Calu3 (cell line): ENCODE data around the gene OPALIN. TPM values are rescaled to one million over a fixed set of nuclear protein-coding genes. Genes with fewer than 3 reads are reported as not detected.

Experiments used
- BruUV-seq: library from RNA; stranded (reverse); fragments of 400-500 nt; replicated peaks from 2 replicates; lab custom pipeline; 2021; lab: Mats Ljungman, UMichigan
- CTCF ChIA-PET: fragments of 300-600 bp; sonication (Branson Sonifier 250); formaldehyde crosslinking; loops from one replicate; lab custom pipeline; 2022; ENCODE audit warnings: antibody characterized with exemption; lab: Charles Lee
- DNase-seq: peaks from one replicate; pipeline ENCODE4 v3.0.0; 2022
- H3K27ac Mint-ChIP-seq: one replicate; pipeline ENCODE4 v1.8.0; 2022; ENCODE audit warnings: mixed read lengths; ENCODE audit not compliant: unreplicated experiment
- H3K27me3 Mint-ChIP-seq: one replicate; pipeline ENCODE4 v1.8.0; 2022; ENCODE audit warnings: mixed read lengths; ENCODE audit not compliant: unreplicated experiment
- H3K36me3 Mint-ChIP-seq: one replicate; pipeline ENCODE4 v1.8.0; 2022; ENCODE audit warnings: mild to moderate bottlenecking, moderate library complexity, mixed read lengths; ENCODE audit not compliant: insufficient read depth, unreplicated experiment
- H3K4me1 Mint-ChIP-seq: one replicate; pipeline ENCODE4 v1.8.0; 2022; ENCODE audit warnings: mild to moderate bottlenecking, low read depth, mixed read lengths; ENCODE audit not compliant: unreplicated experiment
- H3K4me3 Mint-ChIP-seq: one replicate; pipeline ENCODE4 v1.8.0; 2022; ENCODE audit warnings: mild to moderate bottlenecking, low read depth, moderate library complexity, mixed read lengths; ENCODE audit not compliant: unreplicated experiment
- H3K9me3 Mint-ChIP-seq: one replicate; pipeline ENCODE4 v1.8.0; 2022; ENCODE audit warnings: low read depth, mixed read lengths; ENCODE audit not compliant: unreplicated experiment
- CTCF ChIP-seq: fragments of 200-600 bp; IDR thresholded peaks from one replicate; pipeline ENCODE4 v1.8.0; 2022; ENCODE audit warnings: antibody characterized with exemption; ENCODE audit not compliant: unreplicated experiment
- intact Hi-C: fragments of 100-400 bp; cut with micrococcal nuclease; formaldehyde crosslinking; loops from one replicate; pipeline ENCODE4 v1.10.0; 2022; ENCODE audit not compliant: unreplicated experiment
- total RNA-seq: library from RNA; stranded (reverse); gene quantifications from 2 replicates; pipeline ENCODE4 v1.2.3, GENCODE V29; 2022

OPALIN gene
- total RNA-seq, 1 experiment from 2014 or later = not detected

GRCh38 chr10:96365571-96365970, 6.8 kb upstream of the OPALIN start:
- Mint-ChIP-seq H3K4me1 (no peaks in the 10 kb centered on the region), H3K27ac (no peak overlapping the region), H3K9me3 (no peaks in the 10 kb centered on the region), H3K4me3 (no peak overlapping the region), H3K27me3 (peaks cover 21% of the 10 kb centered on the region), H3K36me3 (peaks cover 5% of the 10 kb centered on the region)
- intact Hi-C loops = no loop called here
- TF ChIP-seq CTCF = no peak
- DNase-seq = no peak
- no TSS peak for BruUV-seq
- CTCF ChIA-PET = interaction anchor here (1.3 kb wide), 1 partner anchor 10 kb away, joined by 5 read pairs; no protein-coding TSS in a partner anchor

DNA sequence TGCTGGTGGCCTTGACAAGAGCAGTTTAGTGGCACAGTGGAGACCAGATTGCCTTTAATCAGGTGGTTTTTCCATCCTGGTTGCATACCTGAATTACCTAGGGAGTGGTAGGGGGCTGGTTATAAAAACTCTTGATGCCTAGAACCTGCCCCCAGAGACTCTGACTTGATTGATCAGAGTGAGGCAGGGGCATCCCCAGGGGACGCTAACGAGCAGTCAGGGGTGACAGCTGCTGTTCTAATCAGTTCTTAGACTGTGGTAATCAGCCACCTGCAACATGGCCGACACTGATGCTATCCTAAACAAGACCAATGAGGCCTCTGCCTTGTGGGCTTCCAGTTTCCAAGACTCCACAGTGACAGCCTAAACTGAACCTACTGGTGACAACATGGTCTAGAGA, 2.0 kb upstream of the OPALIN start:
- DNase-seq = no peak
- Mint-ChIP-seq H3K9me3 (no peaks in the 10 kb centered on the region), H3K36me3 (no peaks in the 10 kb centered on the region), H3K4me3 (no peak overlapping the region), H3K27ac (no peak overlapping the region), H3K4me1 (no peaks in the 10 kb centered on the region), H3K27me3 (peaks cover 61% of the 10 kb centered on the region)
- BruUV-seq = no TSS peak
- intact Hi-C loops = no loop called here
- TF ChIP-seq CTCF = no peak
- CTCF ChIA-PET = no interaction called here

DNA sequence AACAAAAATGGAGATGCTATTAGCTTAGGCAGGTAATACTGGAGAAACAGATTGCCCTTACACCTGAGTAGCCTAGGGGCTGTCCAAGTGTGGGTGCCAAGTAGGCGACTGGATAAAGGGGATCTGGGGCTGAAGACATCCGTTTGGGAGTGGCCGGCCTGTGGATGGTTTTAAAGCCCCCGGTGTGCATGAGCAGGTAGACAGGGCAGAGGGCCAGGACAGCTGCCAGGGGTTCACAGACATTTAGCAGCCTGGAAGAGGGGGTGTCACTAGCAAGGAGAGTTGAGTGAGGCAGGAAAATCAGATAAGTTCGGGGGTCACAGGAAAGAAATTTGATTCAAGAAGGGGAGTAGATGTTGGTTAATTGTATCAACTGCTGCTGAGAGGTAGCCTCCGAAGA, 1.5 kb upstream of the OPALIN start:
- Mint-ChIP-seq H3K4me3 (no peak overlapping the region), H3K9me3 (no peaks in the 10 kb centered on the region), H3K27ac (no peak overlapping the region), H3K27me3 (peaks cover 65% of the 10 kb centered on the region), H3K36me3 (no peaks in the 10 kb centered on the region), H3K4me1 (no peaks in the 10 kb centered on the region)
- TF ChIP-seq CTCF = no peak
- no peak for DNase-seq
- intact Hi-C loops = no loop called here
- BruUV-seq = no TSS peak
- CTCF ChIA-PET = no interaction called here

DNA sequence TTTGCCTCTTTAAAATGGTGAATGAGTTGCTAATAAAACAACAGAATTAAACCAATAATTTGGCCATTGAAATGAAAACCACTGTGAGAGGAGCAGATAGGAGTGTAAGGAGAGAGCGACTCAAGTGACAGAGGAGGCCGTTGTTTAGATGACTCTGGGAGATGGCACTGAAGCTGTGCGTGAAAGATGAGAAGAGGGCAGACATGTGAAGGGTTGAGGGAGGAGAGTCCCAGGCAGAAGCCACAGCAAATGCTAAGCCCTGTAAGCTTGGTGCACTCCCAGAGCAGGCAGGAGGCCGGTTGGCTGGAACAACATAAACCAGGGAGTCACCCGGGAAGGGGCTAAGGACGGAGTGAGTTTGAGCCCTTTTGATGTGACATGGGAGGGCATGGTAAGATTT, 814 bp upstream of the OPALIN start:
- Mint-ChIP-seq H3K9me3 (no peaks in the 10 kb centered on the region), H3K36me3 (no peaks in the 10 kb centered on the region), H3K27ac (no peak overlapping the region), H3K4me3 (no peak overlapping the region), H3K4me1 (no peaks in the 10 kb centered on the region), H3K27me3 (peaks cover 69% of the 10 kb centered on the region)
- TF ChIP-seq CTCF = no peak
- CTCF ChIA-PET = no interaction called here
- intact Hi-C loops = no loop called here
- no TSS peak for BruUV-seq
- no peak for DNase-seq
